NCI-H526 treated with DMSO at 0.1 percent for 48 hours (cell line): ENCODE results near the gene HOXD10.

ENCODE experiments used
- DNase-seq: peaks from one replicate; lab custom pipeline; 2025; lab: John Stamatoyannopoulos, UW

The HOXD10 gene

GRCh38 chr2:176107731-176108181 lies 8.8 kb upstream of the HOXD10 start:
- DNase-seq, result no peak

- peak; percentile 49 for DNase-seq
Measured at GRCh38 chr2:176109192-176109901, 7.2 kb upstream of the HOXD10 start.

DNA sequence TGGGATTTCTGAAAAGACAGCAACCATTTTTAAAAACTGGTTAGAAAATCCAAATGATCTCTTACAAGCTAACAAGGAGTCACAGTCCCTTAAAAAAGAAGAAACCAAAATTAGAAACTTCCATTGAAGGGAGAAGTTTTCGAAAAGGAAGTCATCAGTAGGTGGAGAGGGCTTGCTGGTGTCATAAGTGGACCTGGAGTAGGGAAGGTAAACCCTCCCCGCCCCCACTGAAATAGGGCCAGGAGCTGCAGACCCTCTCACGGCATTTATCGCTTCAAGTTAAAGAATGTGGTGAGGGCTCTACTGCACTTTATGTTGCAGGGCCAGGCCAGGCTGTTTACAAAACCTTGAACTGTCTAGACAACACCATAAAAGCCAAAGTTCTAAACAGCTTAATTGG lies 6.6 kb upstream of the HOXD10 start:
- peak; percentile 59 for DNase-seq

DNA sequence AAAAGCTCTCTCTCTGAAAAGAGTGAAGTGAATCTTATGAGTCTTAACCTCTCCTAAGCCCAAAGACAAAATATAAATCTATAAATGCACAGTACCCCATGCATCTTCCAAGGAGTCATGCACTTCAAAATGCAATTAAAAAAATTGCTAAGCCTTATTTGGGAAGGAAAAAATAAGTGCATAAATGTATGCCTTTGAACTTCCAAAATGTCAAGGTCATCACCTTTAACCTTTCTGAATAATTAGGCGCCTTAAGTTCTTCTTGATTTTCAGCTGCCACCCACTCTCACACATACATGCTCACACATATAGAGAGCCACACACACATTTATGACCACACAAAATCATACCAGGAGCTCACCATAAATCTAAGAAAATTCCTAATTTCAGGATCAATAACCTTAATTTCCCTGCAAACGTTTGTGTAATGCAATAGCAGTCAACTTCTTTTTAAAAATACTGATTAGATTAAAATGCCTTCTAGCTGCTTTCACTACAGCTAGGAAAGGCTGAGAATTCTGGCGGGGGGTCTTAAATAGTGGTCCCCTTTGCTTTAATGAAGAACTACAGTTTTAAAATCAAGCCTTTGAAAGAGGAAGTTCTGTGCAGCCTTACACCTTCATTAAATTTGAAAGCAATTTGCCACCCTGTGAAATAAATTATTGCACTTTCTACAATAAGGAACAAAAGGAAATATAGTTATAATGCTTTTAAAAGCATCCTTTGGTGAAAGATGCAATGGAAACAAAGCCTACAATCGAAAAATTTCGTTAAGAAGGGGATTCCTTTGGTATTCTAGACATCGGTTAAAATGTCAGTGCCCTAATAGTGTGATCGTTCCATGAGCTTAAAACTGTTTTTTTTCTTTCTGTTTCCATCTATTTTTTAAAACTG lies 5.9 kb upstream of the HOXD10 start:
- peak; percentile 65 for DNase-seq

DNA sequence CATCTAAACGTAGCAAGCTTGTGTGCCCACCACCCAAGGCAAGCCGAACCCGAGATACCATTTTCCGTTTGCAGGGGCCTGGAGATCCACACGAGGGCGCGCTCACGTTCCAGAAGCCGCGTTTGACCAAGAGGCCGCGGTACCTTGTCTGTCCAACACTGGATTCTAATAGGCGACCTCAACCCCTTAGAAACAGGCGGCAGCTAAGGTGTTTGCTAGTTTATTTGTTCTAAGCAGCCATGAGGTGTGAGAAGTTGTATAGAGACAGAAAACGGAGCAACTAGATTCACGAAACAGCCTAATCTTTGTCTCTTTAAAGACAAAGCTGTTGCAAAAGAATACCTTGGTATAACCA lies 5.3 kb upstream of the HOXD10 start:
- peak; percentile 95 for DNase-seq

GRCh38 chr2:176111846-176112374 lies 4.7 kb upstream of the HOXD10 start:
- DNase-seq, result peak; percentile 54

- no peak for DNase-seq
Measured at GRCh38 chr2:176112375-176113302, 3.9 kb upstream of the HOXD10 start.

- DNase-seq, result peak; percentile 92
Measured at GRCh38 chr2:176114120-176114929, 2.3 kb upstream of the HOXD10 start.

GRCh38 chr2:176114930-176115625 lies 1.5 kb upstream of the HOXD10 start:
- DNase-seq, result no peak

GRCh38 chr2:176117162-176117822 lies 714 bp downstream of the HOXD10 start:
- DNase-seq, result no peak

- no peak for DNase-seq
Measured at GRCh38 chr2:176117823-176118371, 1.3 kb downstream of the HOXD10 start.

- DNase-seq, result no peak
Measured at GRCh38 chr2:176118601-176119339, 2.2 kb downstream of the HOXD10 start.

GRCh38 chr2:176120364-176121189 lies 4.0 kb downstream of the HOXD10 start:
- DNase-seq, result no peak

- no peak for DNase-seq
Measured at GRCh38 chr2:176121190-176122051, 4.8 kb downstream of the HOXD10 start.

DNA sequence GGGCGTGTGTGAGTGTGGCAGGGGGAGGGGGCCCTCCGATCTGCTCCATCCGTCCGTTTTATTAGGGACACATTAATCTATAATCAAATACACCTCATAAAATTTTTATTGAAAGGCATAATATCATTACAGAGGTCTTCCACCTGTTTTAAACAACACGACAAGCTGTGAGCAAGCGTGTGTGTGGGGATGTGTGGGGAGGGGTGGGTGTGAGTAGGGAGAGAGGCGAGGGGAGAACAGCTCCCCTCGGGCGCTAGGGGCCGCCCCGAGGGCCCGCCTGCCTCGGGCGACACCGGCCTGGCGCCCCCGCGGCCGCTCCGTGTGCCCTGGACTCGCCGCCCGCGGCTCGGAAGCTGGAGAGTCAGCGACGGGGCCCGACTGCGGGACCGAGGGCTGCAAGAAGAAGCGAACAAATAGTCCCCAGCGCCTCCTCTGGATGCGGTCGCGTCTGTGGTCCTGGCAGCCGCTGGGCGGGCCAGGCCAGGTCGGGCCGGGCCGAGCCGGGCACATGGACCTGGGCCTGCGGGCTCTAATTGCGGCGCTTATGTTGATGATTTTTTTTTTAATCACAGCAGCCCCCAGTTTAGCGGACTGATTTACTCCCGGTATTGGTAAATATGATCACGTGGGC lies 5.6 kb downstream of the HOXD10 start:
- no peak for DNase-seq

- no peak for DNase-seq
Measured at GRCh38 chr2:176122683-176123410, 6.3 kb downstream of the HOXD10 start, which contains the start of gene HOXD9. Gene HOXD9, plus strand, starts transcription at chr2:176122719. Its CDS starts 50 bp downstream, at chr2:176122769.
